ENCODE results near the gene PDE6A. TPM values are rescaled to one million over a fixed set of nuclear protein-coding genes. Genes with fewer than 3 reads are reported as not detected.

PDE6A gene
- total RNA-seq, 1 experiment from 2014 or later, result 2.6 TPM

DNA sequence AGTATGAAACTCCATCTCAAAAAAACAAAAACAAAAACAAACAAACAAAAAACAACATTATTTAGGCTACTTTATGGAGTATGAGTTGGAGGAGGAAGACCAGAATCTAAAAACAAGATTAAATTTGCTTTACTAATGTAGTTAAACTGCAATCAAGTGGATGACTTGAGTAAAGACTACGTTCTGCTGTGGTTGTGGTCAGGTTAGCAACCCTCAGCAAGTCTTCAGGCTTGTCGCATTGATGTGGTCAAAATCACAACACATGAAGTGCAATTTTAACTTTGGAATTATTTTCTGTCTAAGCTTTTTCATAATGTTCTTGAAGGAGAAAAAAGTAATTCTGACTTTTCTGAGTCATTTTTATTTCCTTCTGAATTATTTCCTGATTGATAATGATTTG, 43.1 kb downstream of the PDE6A start:
- H3K36me3 ChIP-seq (ENCODE audit: control insufficient read depth, insufficient read depth, low read length), result no peaks in the 10 kb centered on the region
- Mint-ChIP-seq H3K9me3 (ENCODE audit: unreplicated experiment) (no peaks in the 10 kb centered on the region), H3K27me3 (ENCODE audit: insufficient read depth, unreplicated experiment) (no peaks in the 10 kb centered on the region), H3K27ac (ENCODE audit: unreplicated experiment) (no peak overlapping the region), H3K36me3 (ENCODE audit: insufficient read depth, unreplicated experiment) (no peaks in the 10 kb centered on the region), H3K4me1 (ENCODE audit: low read depth, unreplicated experiment) (peaks cover 20% of the 10 kb centered on the region), H3K4me3 (ENCODE audit: unreplicated experiment) (no peak overlapping the region)
- POLR2A ChIA-PET, result interaction anchor here (1.4 kb wide), 1 partner anchor 59 kb away, joined by 7 read pairs; the partner anchor contains the start of gene SLC26A2
- intact Hi-C loops (cut with micrococcal nuclease; ENCODE audit: unreplicated experiment), result loop anchor here (5.0 kb wide), 1 partner anchor 64 kb away; no protein-coding TSS in a partner anchor
- H3K4me1 ChIP-seq, result peaks cover 11% of the 10 kb centered on the region
- no TSS peak for BruUV-seq (replicated peaks)
- CTCF ChIA-PET, result interaction anchor here (0.6 to 2.1 kb wide), 7 partner anchors 38 to 99 kb away, joined by 3 to 37 read pairs (median 7); partner anchors contain the start of genes SLC26A2 and TIGD6
- no peak overlapping the region for H3K4me3 ChIP-seq (ENCODE audit: low read depth, low read length)
- H3K9me3 ChIP-seq, result no peaks in the 10 kb centered on the region
- TF ChIP-seq, protein P1, sequence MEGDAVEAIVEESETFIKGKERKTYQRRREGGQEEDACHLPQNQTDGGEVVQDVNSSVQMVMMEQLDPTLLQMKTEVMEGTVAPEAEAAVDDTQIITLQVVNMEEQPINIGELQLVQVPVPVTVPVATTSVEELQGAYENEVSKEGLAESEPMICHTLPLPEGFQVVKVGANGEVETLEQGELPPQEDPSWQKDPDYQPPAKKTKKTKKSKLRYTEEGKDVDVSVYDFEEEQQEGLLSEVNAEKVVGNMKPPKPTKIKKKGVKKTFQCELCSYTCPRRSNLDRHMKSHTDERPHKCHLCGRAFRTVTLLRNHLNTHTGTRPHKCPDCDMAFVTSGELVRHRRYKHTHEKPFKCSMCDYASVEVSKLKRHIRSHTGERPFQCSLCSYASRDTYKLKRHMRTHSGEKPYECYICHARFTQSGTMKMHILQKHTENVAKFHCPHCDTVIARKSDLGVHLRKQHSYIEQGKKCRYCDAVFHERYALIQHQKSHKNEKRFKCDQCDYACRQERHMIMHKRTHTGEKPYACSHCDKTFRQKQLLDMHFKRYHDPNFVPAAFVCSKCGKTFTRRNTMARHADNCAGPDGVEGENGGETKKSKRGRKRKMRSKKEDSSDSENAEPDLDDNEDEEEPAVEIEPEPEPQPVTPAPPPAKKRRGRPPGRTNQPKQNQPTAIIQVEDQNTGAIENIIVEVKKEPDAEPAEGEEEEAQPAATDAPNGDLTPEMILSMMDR (IDR thresholded peaks at IDR 0.05; ENCODE audit: insufficient read depth in 1 of 2, low read depth in 1 of 2, low read length in 1 of 2, severe bottlenecking in 1 of 2, unreplicated experiment in 1 of 2), result no peak
- H3K27me3 ChIP-seq (replicated peaks; ENCODE audit: control insufficient read depth, insufficient read depth, low read length), result no peaks in the 10 kb centered on the region
- no peak for DNase-seq

DNA sequence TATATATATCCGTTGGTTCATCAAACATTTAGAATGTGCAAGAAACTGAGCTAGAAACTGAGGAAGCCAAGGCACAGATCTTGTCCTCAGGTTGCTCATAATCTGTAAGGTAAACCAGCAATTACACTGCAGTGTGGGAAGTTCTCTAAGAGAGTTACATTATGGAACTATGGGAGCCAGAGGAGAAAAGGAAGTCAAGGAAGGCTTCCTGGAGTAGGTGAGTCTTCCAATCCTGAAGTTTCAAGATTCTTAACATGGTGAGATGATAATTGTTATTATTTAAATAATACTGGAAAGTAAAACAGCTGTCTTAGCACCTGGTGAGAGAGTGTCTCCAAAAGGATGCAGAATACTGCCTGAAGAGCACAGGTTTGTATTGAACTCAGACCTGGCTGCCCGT, 44.2 kb downstream of the PDE6A start:
- H3K9me3 Mint-ChIP-seq (ENCODE audit: unreplicated experiment), result no peaks in the 10 kb centered on the region
- H3K4me3 Mint-ChIP-seq (ENCODE audit: unreplicated experiment), result no peak overlapping the region
- CTCF ChIA-PET, result no interaction called here

GRCh38 chr5:149898811-149899210, 45.8 kb downstream of the PDE6A start:
- POLR2A ChIA-PET, result no interaction called here
- intact Hi-C loops (cut with micrococcal nuclease; ENCODE audit: unreplicated experiment), result no loop called here
- BruUV-seq (replicated peaks), result no TSS peak
- no peaks in the 10 kb centered on the region for H3K36me3 ChIP-seq (ENCODE audit: control insufficient read depth, insufficient read depth, low read length)
- Mint-ChIP-seq H3K27me3 (ENCODE audit: insufficient read depth, unreplicated experiment) (no peaks in the 10 kb centered on the region), H3K4me1 (ENCODE audit: low read depth, unreplicated experiment) (peaks cover 7% of the 10 kb centered on the region), H3K4me3 (ENCODE audit: unreplicated experiment) (no peak overlapping the region), H3K27ac (ENCODE audit: unreplicated experiment) (no peak overlapping the region), H3K36me3 (ENCODE audit: insufficient read depth, unreplicated experiment) (no peaks in the 10 kb centered on the region), H3K9me3 (ENCODE audit: unreplicated experiment) (no peaks in the 10 kb centered on the region)
- H3K4me3 ChIP-seq (ENCODE audit: low read depth, low read length), result no peak overlapping the region
- no peak for DNase-seq
- H3K27me3 ChIP-seq (replicated peaks; ENCODE audit: control insufficient read depth, insufficient read depth, low read length), result no peaks in the 10 kb centered on the region
- TF ChIP-seq, protein P1 (IDR thresholded peaks at IDR 0.05; ENCODE audit: insufficient read depth in 1 of 2, low read depth in 1 of 2, low read length in 1 of 2, severe bottlenecking in 1 of 2, unreplicated experiment in 1 of 2), result no peak
- CTCF ChIA-PET, result no interaction called here
- no peaks in the 10 kb centered on the region for H3K9me3 ChIP-seq
- peaks cover 1% of the 10 kb centered on the region for H3K4me1 ChIP-seq

More for the DNA sequence above, 44.2 kb downstream of the PDE6A start:
- Histone ChIP-seq H3K36me3 (ENCODE audit: control insufficient read depth, insufficient read depth, low read length) (no peaks in the 10 kb centered on the region), H3K27me3 (replicated peaks; ENCODE audit: control insufficient read depth, insufficient read depth, low read length) (no peaks in the 10 kb centered on the region), H3K4me3 (ENCODE audit: low read depth, low read length) (no peak overlapping the region), H3K9me3 (no peaks in the 10 kb centered on the region), H3K4me1 (peaks cover 11% of the 10 kb centered on the region)
- DNase-seq, result no peak
- no peaks in the 10 kb centered on the region for H3K36me3 Mint-ChIP-seq (ENCODE audit: insufficient read depth, unreplicated experiment)
- intact Hi-C loops (cut with micrococcal nuclease; ENCODE audit: unreplicated experiment), result loop anchor here (5.0 kb wide), 1 partner anchor 63 kb away; no protein-coding TSS in a partner anchor
- TF ChIP-seq, protein P1 (IDR thresholded peaks at IDR 0.05; ENCODE audit: insufficient read depth in 1 of 2, low read depth in 1 of 2, low read length in 1 of 2, severe bottlenecking in 1 of 2, unreplicated experiment in 1 of 2), result no peak
- POLR2A ChIA-PET, result no interaction called here
- H3K27me3 Mint-ChIP-seq (ENCODE audit: insufficient read depth, unreplicated experiment), result no peaks in the 10 kb centered on the region
- BruUV-seq (replicated peaks), result no TSS peak
- H3K4me1 Mint-ChIP-seq (ENCODE audit: low read depth, unreplicated experiment), result peaks cover 18% of the 10 kb centered on the region
- no peak overlapping the region for H3K27ac Mint-ChIP-seq (ENCODE audit: unreplicated experiment)
